SIG-M5 treated with dmso at 0.1 percent for 504 hours (cell line): ENCODE results near the gene ITGAL.
"Not testable (repeated sequence)": the region's sequence is repeated elsewhere in the genome, so short reads cannot be mapped to it uniquely, and the experiment has no call there.

Source experiments
- DNase-seq: peaks from one replicate; lab custom pipeline; 2025; ENCODE audit not compliant: unreplicated experiment; lab: John Stamatoyannopoulos, UW

The ITGAL gene

DNA sequence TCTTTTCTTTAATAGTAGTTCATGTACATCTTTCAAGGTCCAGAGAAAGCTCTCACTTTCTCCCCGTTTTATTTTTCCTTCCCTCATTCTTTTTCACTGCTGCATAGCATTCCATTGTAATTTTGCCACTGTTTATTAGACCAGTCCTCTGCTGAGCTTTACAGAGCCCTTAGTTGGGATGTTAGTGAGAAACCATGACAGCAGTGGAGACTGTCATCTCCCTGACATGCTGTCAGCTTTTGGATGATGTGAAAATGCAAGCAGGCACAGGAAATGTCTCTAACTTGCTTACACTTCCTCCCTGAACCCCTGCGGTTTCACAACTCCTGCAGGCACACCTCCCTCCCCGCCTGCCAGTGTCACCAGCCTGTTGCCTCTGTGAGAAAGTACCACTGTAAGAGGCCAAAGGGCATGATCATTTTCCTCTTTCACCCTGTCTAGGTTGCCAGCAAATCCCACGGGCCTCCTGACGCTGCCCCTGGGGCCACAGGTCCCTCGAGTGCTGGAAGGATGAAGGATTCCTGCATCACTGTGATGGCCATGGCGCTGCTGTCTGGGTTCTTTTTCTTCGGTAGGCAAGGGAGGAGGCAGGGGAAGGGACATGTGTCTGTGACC, at the start of gene ITGAL:
Gene ITGAL, plus strand, starts transcription at position 415 of the 615 bp plus-strand sequence. Its CDS starts 96 bp downstream, at position 511.
- DNase-seq: peak; percentile 94

GRCh38 chr16:30428055-30428454, 44.5 kb upstream of the ITGAL start:
- DNase-seq: no peak

GRCh38 chr16:30429418-30429677, 43.2 kb upstream of the ITGAL start:
- DNase-seq: no peak

DNA sequence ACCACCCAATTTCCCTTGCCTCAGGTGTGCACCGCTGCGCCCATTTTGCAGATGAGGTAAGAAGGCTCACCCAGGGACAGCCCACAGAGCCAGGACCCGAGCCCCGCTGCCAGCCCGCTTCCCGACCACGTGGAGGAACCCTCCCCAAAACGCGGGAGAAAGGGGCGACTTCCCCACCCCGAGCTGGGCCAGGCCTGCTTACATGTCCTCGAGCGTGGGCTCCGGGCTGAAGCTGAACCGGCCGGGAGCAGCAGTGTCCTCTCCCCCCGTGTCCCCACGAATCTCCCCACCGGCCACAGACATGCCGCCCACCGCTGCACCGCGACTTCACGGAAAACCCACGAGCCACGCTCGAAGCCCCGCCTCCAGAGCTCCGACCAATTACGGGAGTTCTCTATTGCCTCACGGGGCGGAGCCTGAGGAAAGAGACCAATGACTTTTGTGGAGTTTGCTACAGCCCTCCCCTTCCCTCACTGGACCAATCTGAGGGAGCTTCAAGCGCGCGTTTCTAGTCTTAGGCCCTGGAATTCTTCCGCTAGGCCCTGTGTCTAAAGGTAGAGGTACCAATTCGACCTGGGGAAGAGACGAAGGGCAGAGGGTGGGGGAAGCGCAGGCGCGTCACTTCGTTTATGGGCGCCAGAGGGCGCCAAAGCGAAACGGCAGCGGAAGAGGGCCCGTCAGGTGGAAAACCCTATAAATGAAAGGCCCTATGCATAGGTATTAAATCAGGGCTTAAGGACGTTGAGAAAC, 42.7 kb upstream of the ITGAL start, which contains the start of gene DCTPP1:
Gene DCTPP1, minus strand, starts transcription at position 353 of the 750 bp plus-strand sequence. Its CDS starts 50 bp downstream, at position 303.
- DNase-seq: peak; percentile 100

GRCh38 chr16:30430428-30430970, 42.0 kb upstream of the ITGAL start:
- DNase-seq: no peak

GRCh38 chr16:30434852-30435251, 37.7 kb upstream of the ITGAL start:
- no peak for DNase-seq

DNA sequence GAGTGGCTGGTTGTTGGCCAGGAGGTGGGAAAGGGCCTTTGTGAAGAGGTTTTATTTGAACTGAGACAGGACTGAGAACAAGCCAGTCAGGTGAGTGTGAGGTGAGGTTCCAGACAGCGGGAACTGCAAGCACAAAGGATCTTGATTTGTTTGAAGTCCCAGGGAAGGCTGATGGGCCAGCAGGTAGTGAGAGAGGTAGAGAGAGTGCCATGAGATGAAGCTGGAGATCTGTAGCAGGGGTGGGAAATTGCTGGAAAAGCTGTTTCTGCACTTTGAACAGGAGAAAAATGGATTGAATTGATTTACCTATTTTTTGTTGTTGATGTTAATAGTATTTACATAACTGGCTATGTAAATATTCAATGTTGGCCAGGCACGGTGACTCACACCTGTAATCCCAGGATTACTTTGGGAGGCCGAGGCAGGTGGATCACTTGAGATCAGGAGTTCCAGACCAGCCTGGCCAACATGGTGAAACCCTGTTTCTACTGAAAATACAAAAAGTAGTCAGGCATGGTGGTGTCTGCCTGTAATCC, 35.0 kb upstream of the ITGAL start:
- DNase-seq: peak; percentile 46

DNA sequence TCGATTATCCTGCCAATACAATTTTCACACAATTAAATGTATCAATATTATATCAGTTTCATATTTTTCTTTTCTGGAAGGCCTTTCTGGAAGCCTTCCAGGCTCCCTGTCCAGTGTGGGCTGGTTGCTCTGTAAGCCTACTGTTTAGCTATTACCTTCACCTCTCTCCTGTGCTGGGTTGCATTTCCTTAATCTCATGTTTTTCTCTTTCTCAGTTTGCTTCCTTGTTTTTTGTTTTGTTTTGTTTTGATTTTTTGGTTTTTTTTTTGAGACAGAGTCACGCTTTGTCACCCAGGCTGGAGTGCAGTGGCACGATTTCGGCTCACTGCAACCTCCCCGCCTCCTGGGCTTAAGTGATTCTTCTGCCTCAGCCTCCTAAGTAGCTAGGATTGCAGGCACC, 33.7 kb upstream of the ITGAL start:
- no peak for DNase-seq

- DNase-seq: peak; percentile 47
Measured at GRCh38 chr16:30439720-30440348, 32.7 kb upstream of the ITGAL start.

DNA sequence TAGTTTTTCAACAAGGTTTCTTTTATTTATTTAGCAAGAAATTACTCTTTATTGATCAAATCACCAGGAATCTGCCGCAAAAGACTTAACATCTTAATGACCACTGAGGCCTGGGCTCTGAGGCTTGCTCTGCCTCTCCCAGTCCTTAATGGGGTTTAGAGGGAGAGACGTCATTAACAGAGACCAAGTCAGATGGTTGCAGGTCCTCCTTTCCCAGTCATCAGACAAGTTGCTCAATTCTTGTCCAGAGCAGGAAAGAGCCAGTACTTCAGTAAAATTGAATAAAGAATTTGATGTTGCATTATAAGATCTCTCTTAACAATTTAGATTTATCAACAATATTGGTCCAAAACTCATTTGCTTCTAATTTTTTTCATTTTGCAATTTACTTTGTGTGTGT, 28.9 kb upstream of the ITGAL start:
- peak; percentile 49 for DNase-seq

GRCh38 chr16:30444231-30445148, 28.1 kb upstream of the ITGAL start:
- no peak for DNase-seq

DNA sequence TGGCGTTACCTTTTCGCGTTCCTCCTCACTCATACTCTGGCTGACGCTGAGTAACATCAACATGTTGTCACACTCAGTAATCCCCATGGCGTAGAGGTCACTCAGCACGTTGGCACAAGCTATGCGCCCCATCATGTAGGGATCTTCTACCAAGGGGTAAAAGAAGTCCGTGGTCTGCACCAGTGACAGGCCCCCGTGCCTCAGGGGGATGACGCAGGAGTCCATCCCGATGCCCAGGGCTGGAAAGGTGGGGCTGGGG, 27.5 kb upstream of the ITGAL start:
- DNase-seq: no peak

- peak; percentile 97 for DNase-seq
Measured at GRCh38 chr16:30445408-30446202, 26.9 kb upstream of the ITGAL start, which contains the start of gene SEPHS2. Gene SEPHS2, minus strand, starts transcription at chr16:30445874. Its CDS starts 147 bp downstream, at chr16:30445727.

GRCh38 chr16:30446203-30446595, 26.3 kb upstream of the ITGAL start:
- no peak for DNase-seq

- DNase-seq: no peak
Measured at GRCh38 chr16:30447512-30448226, 24.9 kb upstream of the ITGAL start.

DNA sequence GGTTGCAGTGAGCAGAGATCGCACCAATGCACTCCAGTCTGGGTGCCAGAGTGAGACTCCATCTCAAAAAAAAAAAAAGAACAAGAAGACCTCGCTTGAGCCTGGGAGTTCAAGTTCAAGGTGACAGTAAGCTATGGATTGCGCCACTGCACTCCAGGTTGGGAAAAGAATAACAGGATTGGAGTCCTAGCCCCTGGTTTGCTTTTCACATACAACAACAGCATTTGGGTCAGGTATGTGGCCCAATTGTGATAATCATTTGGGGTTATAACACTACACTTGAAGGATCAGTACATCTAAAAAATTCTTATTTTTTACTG, 23.5 kb upstream of the ITGAL start:
- no peak for DNase-seq

GRCh38 chr16:30452709-30453580, 19.6 kb upstream of the ITGAL start:
- DNase-seq: not testable (repeated sequence)

GRCh38 chr16:30456302-30456701, 16.2 kb upstream of the ITGAL start:
- DNase-seq: no peak

- DNase-seq: no peak
Measured at GRCh38 chr16:30457256-30457655, 15.3 kb upstream of the ITGAL start.
